HUES6 (cell line): ENCODE results near the gene XPR1.
"Not testable (repeated sequence)": the region's sequence is repeated elsewhere in the genome, so short reads cannot be mapped to it uniquely, and the experiment has no call there.

Experiments used
- H3K27ac ChIP-seq: 2 replicates; pipeline ENCODE4 v1.7.0; 2013; ENCODE audit warnings: low read depth, mild to moderate bottlenecking, low read length, inconsistent platforms
- H3K27me3 ChIP-seq: 2 replicates; pipeline ENCODE4 v1.6.1; 2013; ENCODE audit warnings: low read length; ENCODE audit not compliant: control insufficient read depth, insufficient read depth
- H3K36me3 ChIP-seq: 2 replicates; pipeline ENCODE4 v1.6.1; 2013; ENCODE audit warnings: low read length; ENCODE audit not compliant: control insufficient read depth, insufficient read depth
- H3K4me1 ChIP-seq: 2 replicates; pipeline ENCODE4 v1.6.1; 2013; ENCODE audit warnings: low read length; ENCODE audit not compliant: control insufficient read depth, insufficient read depth
- H3K4me3 ChIP-seq: 2 replicates; pipeline ENCODE4 v1.5.1; 2013; ENCODE audit warnings: low read depth, low read length
- H3K9ac ChIP-seq: one replicate; pipeline ENCODE4 v1.6.1; 2013; ENCODE audit warnings: mild to moderate bottlenecking, low read length
- H3K9me3 ChIP-seq: 2 replicates; pipeline ENCODE4 v1.6.1; 2013; ENCODE audit warnings: low read depth, low read length; ENCODE audit not compliant: control insufficient read depth, insufficient read depth

XPR1 gene

GRCh38 chr1:180785291-180785690 is 153.5 kb downstream of the XPR1 start:
- H3K4me3 ChIP-seq: no peak overlapping the region
- H3K4me1 ChIP-seq: no peaks in the 10 kb centered on the region
- no peaks in the 10 kb centered on the region for H3K9me3 ChIP-seq
- no peaks in the 10 kb centered on the region for H3K27me3 ChIP-seq
- H3K27ac ChIP-seq: no peak overlapping the region
- no peaks in the 10 kb centered on the region for H3K36me3 ChIP-seq
- H3K9ac ChIP-seq: no peak overlapping the region

GRCh38 chr1:180785887-180786286 is 154.1 kb downstream of the XPR1 start:
- H3K27me3 ChIP-seq: no peaks in the 10 kb centered on the region
- no peak overlapping the region for H3K4me3 ChIP-seq
- H3K36me3 ChIP-seq: no peaks in the 10 kb centered on the region
- H3K27ac ChIP-seq: no peak overlapping the region
- H3K9ac ChIP-seq: no peak overlapping the region
- no peaks in the 10 kb centered on the region for H3K9me3 ChIP-seq
- H3K4me1 ChIP-seq: no peaks in the 10 kb centered on the region

DNA sequence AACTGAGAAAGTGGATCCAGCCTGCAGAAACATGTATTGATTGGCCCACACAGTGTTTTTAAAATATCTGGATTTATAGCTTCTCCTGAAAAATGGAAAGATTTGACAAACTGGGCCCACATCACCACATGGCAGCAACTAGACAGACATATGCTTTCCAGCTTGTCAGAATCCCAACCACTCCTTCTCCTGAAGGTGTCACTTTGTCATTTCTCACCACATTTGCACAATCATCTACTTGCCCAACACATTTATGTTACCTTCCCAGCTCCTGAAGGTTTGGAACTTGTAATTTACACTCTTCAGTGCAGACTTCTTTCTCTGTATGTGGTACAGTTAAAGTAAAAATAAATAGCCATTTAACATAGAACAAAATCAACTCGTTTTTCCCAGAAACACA is 154.8 kb downstream of the XPR1 start:
- Histone ChIP-seq H3K9ac (no peak overlapping the region), H3K4me3 (no peak overlapping the region), H3K36me3 (no peaks in the 10 kb centered on the region), H3K27me3 (no peaks in the 10 kb centered on the region), H3K9me3 (no peaks in the 10 kb centered on the region), H3K27ac (no peak overlapping the region), H3K4me1 (no peaks in the 10 kb centered on the region)

GRCh38 chr1:180787628-180788307 is 155.9 kb downstream of the XPR1 start:
- Histone ChIP-seq H3K9me3 (no peaks in the 10 kb centered on the region), H3K4me3 (no peak overlapping the region), H3K27me3 (no peaks in the 10 kb centered on the region), H3K9ac (no peak overlapping the region), H3K36me3 (no peaks in the 10 kb centered on the region), H3K4me1 (no peaks in the 10 kb centered on the region), H3K27ac (no peak overlapping the region)

DNA sequence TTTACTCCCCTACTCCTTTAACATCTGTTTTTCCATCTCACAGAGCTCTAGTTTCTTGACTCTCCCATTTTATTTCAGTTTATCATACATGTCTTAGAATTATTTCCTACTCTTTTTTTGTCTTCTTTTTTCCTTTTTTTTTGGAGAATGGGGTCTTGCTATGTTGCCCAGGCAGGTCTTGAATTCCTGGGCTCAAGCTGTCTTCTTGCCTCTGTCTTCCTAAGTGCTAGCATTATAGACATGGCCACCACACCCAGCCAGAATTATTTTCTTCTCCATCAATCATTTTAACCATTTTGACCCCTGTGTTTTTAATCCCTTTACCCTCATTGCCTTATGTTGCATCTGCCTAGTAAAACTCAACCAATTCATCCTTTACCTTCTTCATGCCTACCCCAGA is 157.6 kb downstream of the XPR1 start:
- Histone ChIP-seq H3K4me1 (no peaks in the 10 kb centered on the region), H3K27ac (no peak overlapping the region), H3K27me3 (no peaks in the 10 kb centered on the region)

GRCh38 chr1:180791152-180791551 is 159.3 kb downstream of the XPR1 start:
- H3K9me3 ChIP-seq, H3K4me1 ChIP-seq, H3K27ac ChIP-seq, H3K9ac ChIP-seq, H3K27me3 ChIP-seq, H3K4me3 ChIP-seq, H3K36me3 ChIP-seq: not testable (repeated sequence)

More for the DNA sequence above, 157.6 kb downstream of the XPR1 start:
- Histone ChIP-seq H3K36me3 (no peaks in the 10 kb centered on the region), H3K9me3 (no peaks in the 10 kb centered on the region), H3K9ac (no peak overlapping the region), H3K4me3 (no peak overlapping the region)

DNA sequence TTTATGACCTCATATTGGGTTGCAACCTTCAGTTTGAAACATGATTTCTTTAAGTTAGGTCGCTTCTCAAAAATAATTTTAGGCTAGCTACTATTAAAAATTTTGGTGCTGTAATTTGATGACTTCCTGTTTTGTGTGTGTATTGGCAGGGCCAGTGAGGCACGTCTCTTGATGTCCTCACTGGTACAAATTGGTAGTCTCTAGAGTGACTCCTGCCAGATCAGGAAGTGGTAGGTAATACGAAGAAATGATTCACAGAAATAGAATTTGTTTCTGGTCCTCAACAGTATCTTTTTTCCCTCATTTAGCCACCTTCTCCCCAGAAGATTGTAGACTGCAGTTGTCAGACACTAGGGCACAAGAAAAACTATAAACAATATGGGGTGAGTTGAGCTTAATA is 160.0 kb downstream of the XPR1 start:
- Histone ChIP-seq H3K27ac (0 out of 2 replicates have a peak overlapping the region, but pooled peaks have one; percentile 23), H3K4me1 (no peaks in the 10 kb centered on the region), H3K27me3 (no peaks in the 10 kb centered on the region), H3K9me3 (no peaks in the 10 kb centered on the region), H3K4me3 (no peak overlapping the region), H3K36me3 (no peaks in the 10 kb centered on the region), H3K9ac (no peak overlapping the region)

DNA sequence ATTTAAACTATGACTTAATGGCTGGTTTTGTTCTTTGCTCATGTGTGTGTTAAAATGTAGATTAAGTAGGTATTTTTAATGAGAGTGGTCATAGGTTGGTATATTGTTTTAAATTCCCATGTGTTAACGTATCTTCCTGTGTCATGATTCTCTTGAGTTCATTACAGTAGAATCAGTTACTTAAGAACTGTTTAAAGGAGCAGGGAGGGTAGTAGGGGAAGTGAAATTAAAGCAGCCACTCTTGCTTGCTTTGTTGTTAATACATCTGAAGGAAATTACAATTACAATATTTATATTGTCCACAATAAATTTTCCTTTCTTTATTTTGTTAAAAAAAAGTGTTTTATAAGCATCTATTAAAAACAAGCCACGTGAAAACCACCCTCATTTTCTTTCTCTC is 161.6 kb downstream of the XPR1 start:
- no peaks in the 10 kb centered on the region for H3K4me1 ChIP-seq
- H3K4me3 ChIP-seq: no peak overlapping the region
- no peaks in the 10 kb centered on the region for H3K9me3 ChIP-seq
- H3K36me3 ChIP-seq: no peaks in the 10 kb centered on the region
- no peaks in the 10 kb centered on the region for H3K27me3 ChIP-seq
- no peak overlapping the region for H3K9ac ChIP-seq
- H3K27ac ChIP-seq: no peak overlapping the region

- Histone ChIP-seq H3K9ac (no peak overlapping the region), H3K4me1 (no peaks in the 10 kb centered on the region), H3K9me3 (no peaks in the 10 kb centered on the region), H3K27ac (no peak overlapping the region), H3K4me3 (no peak overlapping the region), H3K36me3 (no peaks in the 10 kb centered on the region), H3K27me3 (no peaks in the 10 kb centered on the region)
Observed at GRCh38 chr1:180796897-180797640, 165.2 kb downstream of the XPR1 start.

- H3K27me3 ChIP-seq: no peaks in the 10 kb centered on the region
- no peak overlapping the region for H3K4me3 ChIP-seq
- no peaks in the 10 kb centered on the region for H3K36me3 ChIP-seq
- no peaks in the 10 kb centered on the region for H3K9me3 ChIP-seq
- H3K4me1 ChIP-seq: no peaks in the 10 kb centered on the region
- H3K27ac ChIP-seq: no peak overlapping the region
- no peak overlapping the region for H3K9ac ChIP-seq
Observed at GRCh38 chr1:180800945-180801344, 169.1 kb downstream of the XPR1 start.

GRCh38 chr1:180802813-180803212 is 171.0 kb downstream of the XPR1 start:
- no peak overlapping the region for H3K9ac ChIP-seq
- H3K36me3 ChIP-seq: peaks cover 4% of the 10 kb centered on the region; the same call in 1 of the 2 replicates
- no peak overlapping the region for H3K27ac ChIP-seq
- no peak overlapping the region for H3K4me3 ChIP-seq
- no peaks in the 10 kb centered on the region for H3K27me3 ChIP-seq
- H3K9me3 ChIP-seq: no peaks in the 10 kb centered on the region
- H3K4me1 ChIP-seq: no peaks in the 10 kb centered on the region
